ENCODE data around the gene P2RX5. TPM values are rescaled to one million over a fixed set of nuclear protein-coding genes. Genes with fewer than 3 reads are reported as not detected.

Gene P2RX5
- polyA plus RNA-seq, 1 donor (not counting 4 experiments of a cell fraction or from before 2014, with no cell fraction given) = 0.43 TPM

DNA sequence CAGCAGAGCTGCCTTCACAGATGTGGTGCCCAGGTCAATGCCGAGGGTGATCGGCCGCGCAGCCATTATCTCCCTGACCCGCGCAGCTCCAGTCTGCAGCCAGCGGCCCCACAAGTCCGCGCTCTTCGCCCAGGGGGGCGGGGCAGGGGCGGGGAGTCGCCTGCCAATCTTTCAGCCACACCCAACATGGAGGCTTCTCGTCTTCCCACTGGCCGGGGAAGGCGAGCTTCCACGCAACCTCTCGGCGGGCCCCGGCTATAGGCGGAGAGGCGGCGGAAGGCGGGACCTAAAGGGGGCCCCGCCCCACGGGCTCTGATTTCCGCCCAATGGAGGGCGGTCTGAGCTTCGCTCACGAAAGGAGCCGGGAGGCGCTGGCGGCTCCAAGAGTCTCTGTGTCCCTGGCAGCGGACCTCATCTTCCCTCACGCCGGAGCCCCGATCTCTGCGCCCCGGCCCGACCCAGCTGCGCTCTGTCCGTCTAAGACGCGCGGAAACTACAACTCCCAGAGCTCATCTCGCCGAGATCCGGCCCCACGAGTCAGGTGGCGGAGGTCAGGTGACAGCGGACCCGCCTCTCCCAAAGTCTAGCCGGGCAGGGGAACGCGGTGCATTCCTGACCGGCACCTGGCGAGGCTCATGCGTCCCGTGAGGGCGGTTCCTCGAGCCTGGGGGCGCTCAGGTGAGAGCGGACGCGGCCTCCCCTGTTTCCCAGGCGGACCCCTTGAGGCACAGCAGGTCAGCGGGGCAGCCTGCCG is 59.6 kb downstream of the P2RX5 start, which contains the start of the genes CTNS and SHPK:
TSS of gene CTNS (plus strand) at position 607 of the 754 bp plus-strand sequence. CDS start 3,447 bp downstream, outside the sequence.
TSS of gene SHPK (minus strand) at position 97 of the 754 bp plus-strand sequence. CDS start at position 66, 31 bp downstream.
- H3K4me2 ChIP-seq (ENCODE audit: control insufficient read depth, extremely low read depth, insufficient read depth, low read depth, low read length) = peak within 1 kb of the TSS; percentile 96
- peak within 1 kb of the TSS; percentile 92 for H2AFZ ChIP-seq (ENCODE audit: control insufficient read depth, low read length)
- dilution Hi-C loops (cut with MboI; ENCODE audit: extremely low pct_ligation_motif_present, low sequenced_read_pairs) = no loop called here
- FAIRE-seq (no peak), DNase-seq (ENCODE audit: low read depth, low spot score) (peak; percentile 76)
- peak within 1 kb of the TSS; percentile 95 for H3K9ac ChIP-seq (ENCODE audit: control insufficient read depth, extremely low read depth, insufficient read depth, low read length)
- peaks cover 5% of the 10 kb centered on the region for H3K4me1 ChIP-seq (ENCODE audit: control insufficient read depth, extremely low read depth, insufficient read depth, low read length)
- H4K20me1 ChIP-seq (ENCODE audit: control insufficient read depth, extremely low read depth, insufficient read depth, low read length) = no peaks in the 10 kb centered on the region
- H3K36me3 ChIP-seq (ENCODE audit: control insufficient read depth in 2 of 2, extremely low read depth in 1 of 2, insufficient read depth in 2 of 2, low read length in 2 of 2) = peaks cover 3 to 8% of the 10 kb centered on the region in 2 experiments
- H3K27me3 ChIP-seq (ENCODE audit: control insufficient read depth, extremely low read depth, insufficient read depth, low read length) = no peaks in the 10 kb centered on the region
- TF ChIP-seq, protein P1, sequence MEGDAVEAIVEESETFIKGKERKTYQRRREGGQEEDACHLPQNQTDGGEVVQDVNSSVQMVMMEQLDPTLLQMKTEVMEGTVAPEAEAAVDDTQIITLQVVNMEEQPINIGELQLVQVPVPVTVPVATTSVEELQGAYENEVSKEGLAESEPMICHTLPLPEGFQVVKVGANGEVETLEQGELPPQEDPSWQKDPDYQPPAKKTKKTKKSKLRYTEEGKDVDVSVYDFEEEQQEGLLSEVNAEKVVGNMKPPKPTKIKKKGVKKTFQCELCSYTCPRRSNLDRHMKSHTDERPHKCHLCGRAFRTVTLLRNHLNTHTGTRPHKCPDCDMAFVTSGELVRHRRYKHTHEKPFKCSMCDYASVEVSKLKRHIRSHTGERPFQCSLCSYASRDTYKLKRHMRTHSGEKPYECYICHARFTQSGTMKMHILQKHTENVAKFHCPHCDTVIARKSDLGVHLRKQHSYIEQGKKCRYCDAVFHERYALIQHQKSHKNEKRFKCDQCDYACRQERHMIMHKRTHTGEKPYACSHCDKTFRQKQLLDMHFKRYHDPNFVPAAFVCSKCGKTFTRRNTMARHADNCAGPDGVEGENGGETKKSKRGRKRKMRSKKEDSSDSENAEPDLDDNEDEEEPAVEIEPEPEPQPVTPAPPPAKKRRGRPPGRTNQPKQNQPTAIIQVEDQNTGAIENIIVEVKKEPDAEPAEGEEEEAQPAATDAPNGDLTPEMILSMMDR (optimal IDR thresholded peaks at IDR 0.05 in 1 of 3, IDR thresholded peaks at IDR 0.05 in 1 of 3, conservative IDR thresholded peaks at IDR 0.05 in 1 of 3; ENCODE audit: extremely low read depth in 1 of 3, insufficient read depth in 2 of 3, low read length in 3 of 3) = no peak
- TF ChIP-seq EZH2 (IDR thresholded peaks at IDR 0.05; ENCODE audit: low read length) = no peak
- peak within 1 kb of the TSS; percentile 95 for H3K27ac ChIP-seq (ENCODE audit: control insufficient read depth, insufficient read depth, low read length)
- H3K9me1 ChIP-seq (ENCODE audit: control insufficient read depth, extremely low read depth, insufficient read depth, low read length) = peaks cover 2% of the 10 kb centered on the region
- H3K9me3 ChIP-seq (ENCODE audit: control insufficient read depth, low read depth, low read length) = no peaks in the 10 kb centered on the region
- H3K79me2 ChIP-seq (ENCODE audit: control insufficient read depth, insufficient read depth, low read length) = peaks cover 16% of the 10 kb centered on the region
- H3K4me3 ChIP-seq (ENCODE audit: control insufficient read depth in 2 of 3, extremely low read depth in 1 of 3, insufficient read depth in 2 of 3, low read depth in 1 of 3, low read length in 3 of 3) = peak within 1 kb of the TSS; percentile 73 to 99 (median 85)

DNA sequence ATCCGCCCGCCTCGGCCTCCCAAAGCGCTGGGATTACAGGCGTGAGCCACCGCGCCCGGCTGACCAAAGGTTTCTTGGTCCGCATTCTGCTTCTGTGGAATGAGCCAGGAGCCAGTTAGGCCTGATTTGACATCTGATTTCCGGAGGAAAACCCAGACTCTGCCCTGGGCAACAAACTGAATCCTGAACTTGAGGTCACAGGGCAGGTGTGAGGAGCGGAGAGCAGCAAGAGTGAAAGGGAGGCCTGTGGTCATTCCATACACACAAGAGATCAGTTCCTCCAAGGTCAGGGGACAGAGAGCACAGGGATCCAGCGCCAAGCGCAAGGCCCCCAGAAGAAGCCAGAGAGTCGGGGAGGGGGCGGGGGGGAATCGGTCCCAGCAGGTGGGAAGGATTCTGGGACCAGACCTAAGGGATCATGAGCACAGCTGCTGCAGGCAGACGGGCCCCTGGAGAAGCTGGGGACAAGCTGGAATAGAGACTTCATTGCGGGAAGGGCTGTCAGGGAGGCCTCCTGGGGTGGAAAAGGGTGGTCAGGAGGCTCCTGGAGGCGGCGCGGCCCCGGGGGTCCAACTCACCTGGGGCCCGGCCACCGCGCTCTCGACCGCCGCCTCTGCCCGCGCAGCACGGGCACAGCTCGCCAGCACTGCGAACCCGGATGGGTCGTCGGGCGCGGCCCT is 60.3 kb downstream of the P2RX5 start:
- H3K27ac ChIP-seq (ENCODE audit: control insufficient read depth, insufficient read depth, low read length) = peak overlapping the region; percentile 95
- H3K9me1 ChIP-seq (ENCODE audit: control insufficient read depth, extremely low read depth, insufficient read depth, low read length) = peaks cover 2% of the 10 kb centered on the region
- H3K79me2 ChIP-seq (ENCODE audit: control insufficient read depth, insufficient read depth, low read length) = peaks cover 16% of the 10 kb centered on the region
- no peak for TF ChIP-seq EZH2 (IDR thresholded peaks at IDR 0.05; ENCODE audit: low read length)
- TF ChIP-seq, protein P1 (optimal IDR thresholded peaks at IDR 0.05 in 1 of 3, IDR thresholded peaks at IDR 0.05 in 1 of 3, conservative IDR thresholded peaks at IDR 0.05 in 1 of 3; ENCODE audit: extremely low read depth in 1 of 3, insufficient read depth in 2 of 3, low read length in 3 of 3) = no peak
- dilution Hi-C loops (cut with MboI; ENCODE audit: extremely low pct_ligation_motif_present, low sequenced_read_pairs) = no loop called here
- FAIRE-seq (no peak), DNase-seq (ENCODE audit: low read depth, low spot score) (no peak)
- peak overlapping the region; percentile 88 for H3K4me2 ChIP-seq (ENCODE audit: control insufficient read depth, extremely low read depth, insufficient read depth, low read depth, low read length)
- H3K4me3 ChIP-seq (ENCODE audit: control insufficient read depth in 2 of 3, extremely low read depth in 1 of 3, insufficient read depth in 2 of 3, low read depth in 1 of 3, low read length in 3 of 3) = peak overlapping the region; percentile 73 to 99 (median 85)
- H3K9ac ChIP-seq (ENCODE audit: control insufficient read depth, extremely low read depth, insufficient read depth, low read length) = peak overlapping the region; percentile 95
- peak overlapping the region; percentile 91 for H2AFZ ChIP-seq (ENCODE audit: control insufficient read depth, low read length)
- no peaks in the 10 kb centered on the region for H3K9me3 ChIP-seq (ENCODE audit: control insufficient read depth, low read depth, low read length)
- no peaks in the 10 kb centered on the region for H4K20me1 ChIP-seq (ENCODE audit: control insufficient read depth, extremely low read depth, insufficient read depth, low read length)
- H3K36me3 ChIP-seq (ENCODE audit: control insufficient read depth in 2 of 2, extremely low read depth in 1 of 2, insufficient read depth in 2 of 2, low read length in 2 of 2) = peaks cover 0 to 5% of the 10 kb centered on the region in 2 experiments
- H3K4me1 ChIP-seq (ENCODE audit: control insufficient read depth, extremely low read depth, insufficient read depth, low read length) = peaks cover 5% of the 10 kb centered on the region
- no peaks in the 10 kb centered on the region for H3K27me3 ChIP-seq (ENCODE audit: control insufficient read depth, extremely low read depth, insufficient read depth, low read length)

All from keratinocyte (primary cell).